HL-60 (cell line): ENCODE measurements around the gene HPS5.

ENCODE experiments used
- DNase-seq, 2 experiments: peaks; one replicate each; pipeline ENCODE4 v3.0.0-alpha.2; 2010 to 2020; ENCODE audit warnings: low read depth in 1 of 2, low spot score in 1 of 2
- H3K27ac ChIP-seq: fragments of 250-450 bp; sonication (Bioruptor Pico); replicated peaks from 2 replicates; pipeline ENCODE4 v1.5.1; 2020; ENCODE audit warnings: mild to moderate bottlenecking, moderate library complexity
- H3K27me3 ChIP-seq: fragments of 250-450 bp; sonication (Bioruptor Pico); 2 replicates; pipeline ENCODE4 v1.5.1; 2021; ENCODE audit warnings: mild to moderate bottlenecking, moderate library complexity; ENCODE audit not compliant: insufficient read depth, poor library complexity, severe bottlenecking
- H3K4me3 ChIP-seq: replicated peaks from 2 replicates; pipeline ENCODE4 v1.5.1; 2011; ENCODE audit warnings: mild to moderate bottlenecking, control low read depth, low read length; ENCODE audit not compliant: insufficient read depth
- CTCF ChIP-seq: IDR thresholded peaks from one replicate; pipeline ENCODE4 v1.5.1; 2011; ENCODE audit warnings: low read length, control low read depth, inconsistent platforms; ENCODE audit not compliant: insufficient read depth
- GABPA ChIP-seq: IDR thresholded peaks from 2 replicates; pipeline ENCODE4 v1.6.1; 2012; ENCODE audit warnings: low read depth
- POLR2AphosphoS5 ChIP-seq: IDR thresholded peaks from 2 replicates; pipeline ENCODE4 v1.6.1; 2012; ENCODE audit warnings: low read depth
- REST ChIP-seq: IDR thresholded peaks from 2 replicates; pipeline ENCODE4 v1.6.1; 2012; ENCODE audit warnings: low read depth; ENCODE audit not compliant: insufficient replicate concordance
- SPI1 ChIP-seq: IDR thresholded peaks from 2 replicates; pipeline ENCODE4 v1.6.1; 2012; ENCODE audit warnings: low read depth, mild to moderate bottlenecking, borderline replicate concordance

Gene HPS5

GRCh38 chr11:18307461-18308139, 14.3 kb downstream of the HPS5 start:
- TF ChIP-seq SPI1 (no peak), CTCF (no peak)
- no peak for DNase-seq
- Histone ChIP-seq H3K27me3 (no peaks in the 10 kb centered on the region), H3K27ac (no peak overlapping the region), H3K4me3 (no peak overlapping the region)

- DNase-seq, result no peak
- Histone ChIP-seq H3K4me3 (no peak overlapping the region), H3K27ac (no peak overlapping the region), H3K27me3 (no peaks in the 10 kb centered on the region)
- TF ChIP-seq REST, result no peak
- TF ChIP-seq SPI1, result no peak
- no peak for TF ChIP-seq POLR2AphosphoS5
- TF ChIP-seq GABPA, result no peak
- no peak for TF ChIP-seq CTCF
These were observed 17.2 kb downstream of the HPS5 start for GRCh38 chr11:18304745-18305144.

- Histone ChIP-seq H3K27me3 (no peaks in the 10 kb centered on the region), H3K4me3 (no peak overlapping the region), H3K27ac (no peak overlapping the region)
- no peak for DNase-seq
- TF ChIP-seq POLR2AphosphoS5, result no peak
- TF ChIP-seq REST, result no peak
- TF ChIP-seq CTCF, result no peak
- TF ChIP-seq SPI1, result no peak
- TF ChIP-seq GABPA, result no peak
These were observed 22.2 kb downstream of the HPS5 start for GRCh38 chr11:18299721-18300120.

- Histone ChIP-seq H3K27ac (no peak overlapping the region), H3K4me3 (no peak overlapping the region), H3K27me3 (no peaks in the 10 kb centered on the region)
- no peak for TF ChIP-seq REST
- no peak for TF ChIP-seq CTCF
- TF ChIP-seq SPI1, result no peak
- TF ChIP-seq POLR2AphosphoS5, result no peak
- TF ChIP-seq GABPA, result no peak
- no peak for DNase-seq
These were observed 26.6 kb downstream of the HPS5 start for GRCh38 chr11:18295316-18295715.
